SK-N-SH treated with all-trans-retinoic acid at 6 μM for 48 hours (cell line): ENCODE data around the gene TSC22D4.

Source experiments
- ARNTL ChIP-seq: fragments of 450-650 bp; formaldehyde crosslinking; IDR thresholded peaks from 2 replicates; pipeline ENCODE4 v1.5.0; 2020; ENCODE audit warnings: low read depth, mild to moderate bottlenecking, moderate library complexity, borderline replicate concordance
- BACH2 ChIP-seq: fragments of 250-450 bp; sonication (Bioruptor Pico); IDR thresholded peaks from 2 replicates; pipeline ENCODE4 v1.9.0; 2021; ENCODE audit warnings: mild to moderate bottlenecking, borderline replicate concordance
- ISL1 ChIP-seq: fragments of 250-450 bp; sonication (Bioruptor Pico); IDR thresholded peaks from 2 replicates; pipeline ENCODE4 v2.1.2; 2022; ENCODE audit warnings: mild to moderate bottlenecking, moderate library complexity
- PATZ1 ChIP-seq: fragments of 250-450 bp; sonication (Bioruptor Pico); IDR thresholded peaks from 2 replicates; pipeline ENCODE4 v1.8.0; 2020; ENCODE audit warnings: mild to moderate bottlenecking, moderate library complexity, borderline replicate concordance
- POU6F1 ChIP-seq: fragments of 250-450 bp; sonication (Bioruptor Pico); IDR thresholded peaks from 2 replicates; pipeline ENCODE4 v1.8.0; 2021; ENCODE audit warnings: low read depth, mild to moderate bottlenecking, moderate library complexity, borderline replicate concordance
- SNAI2 ChIP-seq: fragments of 250-450 bp; sonication (Bioruptor Pico); IDR thresholded peaks from 2 replicates; pipeline ENCODE4 v1.5.0; 2020; ENCODE audit warnings: mild to moderate bottlenecking, moderate library complexity
- ZFP30 ChIP-seq: fragments of 450-650 bp; formaldehyde crosslinking; IDR thresholded peaks from 2 replicates; pipeline ENCODE4 v1.5.0; 2022; ENCODE audit warnings: mild to moderate bottlenecking, moderate library complexity
- ZNF8 ChIP-seq: fragments of 450-650 bp; formaldehyde crosslinking; IDR thresholded peaks from 2 replicates; pipeline ENCODE4 v1.5.0; 2020; ENCODE audit warnings: mild to moderate bottlenecking, moderate library complexity
- TF ChIP-seq, protein P1 (sequence below): fragments of 250-450 bp; sonication (Bioruptor Pico); IDR thresholded peaks from 2 replicates; pipeline ENCODE4 v1.5.1; 2020; ENCODE audit warnings: low read depth, mild to moderate bottlenecking, moderate library complexity

GRCh38 chr7:100472121-100472851, 6.7 kb downstream of the TSC22D4 start:
- TF ChIP-seq SNAI2 (CRISPR knock-in tag) (no peak), ARNTL (no peak), PATZ1 (CRISPR knock-in tag) (no peak), ZFP30 (CRISPR knock-in tag) (no peak), POU6F1 (CRISPR knock-in tag) (no peak), ISL1 (CRISPR knock-in tag) (no peak), ZNF8 (CRISPR knock-in tag) (no peak), BACH2 (CRISPR knock-in tag) (no peak)
- TF ChIP-seq, protein P1, sequence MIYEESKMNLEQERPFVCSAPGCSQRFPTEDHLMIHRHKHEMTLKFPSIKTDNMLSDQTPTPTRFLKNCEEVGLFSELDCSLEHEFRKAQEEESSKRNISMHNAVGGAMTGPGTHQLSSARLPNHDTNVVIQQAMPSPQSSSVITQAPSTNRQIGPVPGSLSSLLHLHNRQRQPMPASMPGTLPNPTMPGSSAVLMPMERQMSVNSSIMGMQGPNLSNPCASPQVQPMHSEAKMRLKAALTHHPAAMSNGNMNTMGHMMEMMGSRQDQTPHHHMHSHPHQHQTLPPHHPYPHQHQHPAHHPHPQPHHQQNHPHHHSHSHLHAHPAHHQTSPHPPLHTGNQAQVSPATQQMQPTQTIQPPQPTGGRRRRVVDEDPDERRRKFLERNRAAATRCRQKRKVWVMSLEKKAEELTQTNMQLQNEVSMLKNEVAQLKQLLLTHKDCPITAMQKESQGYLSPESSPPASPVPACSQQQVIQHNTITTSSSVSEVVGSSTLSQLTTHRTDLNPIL (CRISPR knock-in tag): no peak
